ENCODE data around the gene EFCAB6. TPM values are rescaled to one million over a fixed set of nuclear protein-coding genes. Genes with fewer than 3 reads are reported as not detected.
A peak's percentile ranks its signal among the peaks of the same experiment; 100 is the strongest.

EFCAB6 gene
- polyA plus RNA-seq, 3 donors = not detected

DNA sequence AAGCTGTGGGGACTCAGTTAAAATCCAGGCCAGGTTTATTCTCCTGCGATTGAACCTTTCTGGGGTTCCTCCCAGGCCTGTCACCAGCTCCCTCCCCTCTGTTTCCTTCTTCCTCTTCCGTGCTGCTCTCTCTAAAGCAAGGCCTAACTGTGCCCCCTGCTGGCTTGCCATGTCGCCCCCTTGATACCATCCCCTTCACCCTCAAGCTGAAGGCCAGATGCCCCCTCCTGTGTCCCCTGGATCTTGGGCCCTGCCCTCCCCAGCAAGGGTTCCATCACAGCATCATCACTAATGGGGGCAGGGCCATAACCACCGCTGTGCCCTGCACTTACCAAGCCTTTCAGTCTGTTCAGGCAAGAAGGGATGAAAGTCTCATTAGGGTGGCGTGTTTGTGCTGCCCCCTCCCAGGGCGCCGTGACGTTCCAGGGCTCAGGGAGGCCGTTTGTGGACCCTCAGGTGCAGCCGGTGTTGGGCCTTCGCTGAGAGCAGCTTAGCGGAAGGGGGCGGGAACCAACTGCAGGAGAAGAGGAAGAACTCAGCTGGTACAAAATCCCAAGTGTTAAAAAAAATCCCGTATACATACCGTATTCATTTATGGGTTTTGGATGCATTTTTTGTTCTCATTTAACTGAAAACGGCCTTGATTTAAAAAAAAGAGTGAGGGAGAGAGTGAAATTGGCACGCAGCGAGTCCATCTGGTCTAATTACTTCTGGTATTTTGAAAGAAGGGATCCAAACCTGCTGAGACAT, 330.4 kb downstream of the EFCAB6 start:
- Histone ChIP-seq H3K36me3 (replicated peaks in 1 of 2; ENCODE audit: control insufficient read depth in 1 of 2, insufficient read depth in 2 of 2, low read length in 2 of 2) (no peaks in the 10 kb centered on the region), H3K4me1 (ENCODE audit: control insufficient read depth in 1 of 2, insufficient read depth in 2 of 2, low read length in 2 of 2) (peaks cover 28 to 34% of the 10 kb centered on the region in 2 donors), H3K27me3 (ENCODE audit: control insufficient read depth in 2 of 2, insufficient read depth in 2 of 2, low read length in 2 of 2) (no peaks in the 10 kb centered on the region), H3K9me3 (replicated peaks in 1 of 2; ENCODE audit: control insufficient read depth in 1 of 2, insufficient read depth in 1 of 2, low read length in 2 of 2) (no peaks in the 10 kb centered on the region), H3K79me2 (ENCODE audit: insufficient read depth, low read length) (no peaks in the 10 kb centered on the region), H4K20me1 (ENCODE audit: insufficient read depth, low read length) (no peaks in the 10 kb centered on the region), H3K4me2 (replicated peaks; ENCODE audit: extremely low read depth, low read length, poor library complexity, severe bottlenecking) (peak overlapping the region; percentile 87), H2AFZ (ENCODE audit: insufficient read depth, low read depth, low read length, poor library complexity, severe bottlenecking) (peak overlapping the region; percentile 97), H3K4me3 (replicated peaks in 1 of 3; ENCODE audit: low read depth in 2 of 3, low read length in 3 of 3) (peak overlapping the region; percentile 61 to 83 (median 82)), H3K9ac (ENCODE audit: insufficient read depth, low read length, poor library complexity, severe bottlenecking) (peak overlapping the region; percentile 75), H3K27ac (ENCODE audit: low read depth in 1 of 2, low read length in 2 of 2) (peak overlapping the region; percentile 0 to 84)
- Mint-ChIP-seq H3K4me1 (peaks cover 30% of the 10 kb centered on the region), H3K27me3 (ENCODE audit: low read depth in 3 of 3) (peaks cover 0 to 2% (median 0%) of the 10 kb centered on the region in 3 donors), H3K27ac (peak overlapping the region; percentile 2 to 90 (median 83)), H3K36me3 (no peaks in the 10 kb centered on the region), H3K4me3 (peak overlapping the region; percentile 87 to 97), H3K9me3 (peaks cover 0 to 2% (median 0%) of the 10 kb centered on the region in 7 donors)
- 5% methylated on average over 13 of the region's 18 CpGs for WGBS (ENCODE audit: insufficient coverage)
- DNase-seq = peak; percentile 23 to 43 (median 39)
- peak; percentile 57 for TF ChIP-seq CTCF (IDR thresholded peaks at IDR 0.05)
- intact Hi-C loops (cut with micrococcal nuclease) = no loop called here

GRCh38 chr22:43479962-43480361, 332.1 kb downstream of the EFCAB6 start:
- Histone ChIP-seq H3K9ac (ENCODE audit: insufficient read depth, low read length, poor library complexity, severe bottlenecking) (no peak overlapping the region), H3K4me3 (replicated peaks in 1 of 3; ENCODE audit: low read depth in 2 of 3, low read length in 3 of 3) (no peak overlapping the region), H3K9me3 (replicated peaks in 1 of 2; ENCODE audit: control insufficient read depth in 1 of 2, insufficient read depth in 1 of 2, low read length in 2 of 2) (no peaks in the 10 kb centered on the region), H2AFZ (ENCODE audit: insufficient read depth, low read depth, low read length, poor library complexity, severe bottlenecking) (peak overlapping the region; percentile 61), H3K4me2 (replicated peaks; ENCODE audit: extremely low read depth, low read length, poor library complexity, severe bottlenecking) (peak overlapping the region; percentile 44), H4K20me1 (ENCODE audit: insufficient read depth, low read length) (no peaks in the 10 kb centered on the region), H3K27ac (ENCODE audit: low read depth in 1 of 2, low read length in 2 of 2) (peak overlapping the region; percentile 6 to 68), H3K36me3 (replicated peaks in 1 of 2; ENCODE audit: control insufficient read depth in 1 of 2, insufficient read depth in 2 of 2, low read length in 2 of 2) (no peaks in the 10 kb centered on the region), H3K27me3 (ENCODE audit: control insufficient read depth in 2 of 2, insufficient read depth in 2 of 2, low read length in 2 of 2) (no peaks in the 10 kb centered on the region), H3K79me2 (ENCODE audit: insufficient read depth, low read length) (no peaks in the 10 kb centered on the region), H3K4me1 (ENCODE audit: control insufficient read depth in 1 of 2, insufficient read depth in 2 of 2, low read length in 2 of 2) (peaks cover 28 to 34% of the 10 kb centered on the region in 2 donors)
- Mint-ChIP-seq H3K36me3 (no peaks in the 10 kb centered on the region), H3K27ac (peak overlapping the region in 5 of 7 donors; percentile 31 to 84 (median 65)), H3K27me3 (ENCODE audit: low read depth in 3 of 3) (peaks cover 0 to 3% (median 0%) of the 10 kb centered on the region in 3 donors), H3K4me1 (peaks cover 30% of the 10 kb centered on the region), H3K9me3 (peaks cover 0 to 2% (median 0%) of the 10 kb centered on the region in 7 donors), H3K4me3 (peak overlapping the region in 1 of 2 donors; percentile 8)
- DNase-seq = peak; percentile 3 to 29 (median 6)
- no peak for TF ChIP-seq CTCF (IDR thresholded peaks at IDR 0.05)
- intact Hi-C loops (cut with micrococcal nuclease) = no loop called here
- WGBS (ENCODE audit: insufficient coverage) = 0% methylated on average over 4 of the region's 7 CpGs

Measured in CD14-positive monocyte (primary cell).